ENCODE measurements around the gene BNIPL.

Gene BNIPL

DNA sequence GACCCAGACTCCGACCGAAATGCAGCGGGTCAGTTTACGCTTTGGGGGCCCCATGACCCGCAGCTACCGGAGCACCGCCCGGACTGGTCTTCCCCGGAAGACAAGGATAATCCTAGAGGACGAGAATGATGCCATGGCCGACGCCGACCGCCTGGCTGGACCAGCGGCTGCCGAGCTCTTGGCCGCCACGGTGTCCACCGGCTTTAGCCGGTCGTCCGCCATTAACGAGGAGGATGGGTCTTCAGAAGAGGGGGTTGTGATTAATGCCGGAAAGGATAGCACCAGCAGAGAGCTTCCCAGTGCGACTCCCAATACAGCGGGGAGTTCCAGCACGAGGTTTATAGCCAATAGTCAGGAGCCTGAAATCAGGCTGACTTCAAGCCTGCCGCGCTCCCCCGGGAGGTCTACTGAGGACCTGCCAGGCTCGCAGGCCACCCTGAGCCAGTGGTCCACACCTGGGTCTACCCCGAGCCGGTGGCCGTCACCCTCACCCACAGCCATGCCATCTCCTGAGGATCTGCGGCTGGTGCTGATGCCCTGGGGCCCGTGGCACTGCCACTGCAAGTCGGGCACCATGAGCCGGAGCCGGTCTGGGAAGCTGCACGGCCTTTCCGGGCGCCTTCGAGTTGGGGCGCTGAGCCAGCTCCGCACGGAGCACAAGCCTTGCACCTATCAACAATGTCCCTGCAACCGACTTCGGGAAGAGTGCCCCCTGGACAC, 11.7 kb downstream of the BNIPL start:
- peak; percentile 39 for DNase-seq (ENCODE audit: low read depth)
- TF ChIP-seq, protein P1, sequence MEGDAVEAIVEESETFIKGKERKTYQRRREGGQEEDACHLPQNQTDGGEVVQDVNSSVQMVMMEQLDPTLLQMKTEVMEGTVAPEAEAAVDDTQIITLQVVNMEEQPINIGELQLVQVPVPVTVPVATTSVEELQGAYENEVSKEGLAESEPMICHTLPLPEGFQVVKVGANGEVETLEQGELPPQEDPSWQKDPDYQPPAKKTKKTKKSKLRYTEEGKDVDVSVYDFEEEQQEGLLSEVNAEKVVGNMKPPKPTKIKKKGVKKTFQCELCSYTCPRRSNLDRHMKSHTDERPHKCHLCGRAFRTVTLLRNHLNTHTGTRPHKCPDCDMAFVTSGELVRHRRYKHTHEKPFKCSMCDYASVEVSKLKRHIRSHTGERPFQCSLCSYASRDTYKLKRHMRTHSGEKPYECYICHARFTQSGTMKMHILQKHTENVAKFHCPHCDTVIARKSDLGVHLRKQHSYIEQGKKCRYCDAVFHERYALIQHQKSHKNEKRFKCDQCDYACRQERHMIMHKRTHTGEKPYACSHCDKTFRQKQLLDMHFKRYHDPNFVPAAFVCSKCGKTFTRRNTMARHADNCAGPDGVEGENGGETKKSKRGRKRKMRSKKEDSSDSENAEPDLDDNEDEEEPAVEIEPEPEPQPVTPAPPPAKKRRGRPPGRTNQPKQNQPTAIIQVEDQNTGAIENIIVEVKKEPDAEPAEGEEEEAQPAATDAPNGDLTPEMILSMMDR (conservative IDR thresholded peaks at IDR 0.05; ENCODE audit: low read depth, low read length) = no peak
- H3K4me3 ChIP-seq (ENCODE audit: low read length) = peak overlapping the region; percentile 79

DNA sequence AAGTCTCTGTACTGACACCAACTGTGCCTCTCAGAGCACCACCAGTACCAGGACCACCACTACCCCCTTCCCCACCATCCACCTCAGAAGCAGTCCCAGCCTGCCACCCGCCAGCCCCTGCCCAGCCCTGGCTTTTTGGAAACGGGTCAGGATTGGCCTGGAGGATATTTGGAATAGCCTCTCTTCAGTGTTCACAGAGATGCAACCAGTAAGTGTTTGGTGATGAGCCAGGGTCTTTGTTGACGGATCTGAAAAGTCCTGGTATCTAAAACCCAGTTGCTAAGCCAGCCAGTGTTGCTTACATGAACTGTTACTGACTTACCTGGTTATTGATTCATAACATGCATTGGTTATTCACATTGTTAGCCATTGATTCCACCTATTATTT, 12.3 kb downstream of the BNIPL start:
- peak overlapping the region; percentile 79 for H3K4me3 ChIP-seq (ENCODE audit: low read length)
- DNase-seq (ENCODE audit: low read depth) = no peak
- TF ChIP-seq, protein P1 (conservative IDR thresholded peaks at IDR 0.05; ENCODE audit: low read depth, low read length) = peak; percentile 66

- DNase-seq (ENCODE audit: low read depth) = no peak
- no peak overlapping the region for H3K4me3 ChIP-seq (ENCODE audit: low read length)
- TF ChIP-seq, protein P1 (conservative IDR thresholded peaks at IDR 0.05; ENCODE audit: low read depth, low read length) = no peak
These were observed 13.1 kb downstream of the BNIPL start for GRCh38 chr1:151049458-151049857.

- no peak for DNase-seq (ENCODE audit: low read depth)
- TF ChIP-seq, protein P1 (conservative IDR thresholded peaks at IDR 0.05; ENCODE audit: low read depth, low read length) = no peak
- no peak overlapping the region for H3K4me3 ChIP-seq (ENCODE audit: low read length)
These were observed 13.8 kb downstream of the BNIPL start for GRCh38 chr1:151050051-151050688.

- TF ChIP-seq, protein P1 (conservative IDR thresholded peaks at IDR 0.05; ENCODE audit: low read depth, low read length) = no peak
- no peak for DNase-seq (ENCODE audit: low read depth)
- no peak overlapping the region for H3K4me3 ChIP-seq (ENCODE audit: low read length)
These were observed 15.1 kb downstream of the BNIPL start for GRCh38 chr1:151051356-151052009.

DNA sequence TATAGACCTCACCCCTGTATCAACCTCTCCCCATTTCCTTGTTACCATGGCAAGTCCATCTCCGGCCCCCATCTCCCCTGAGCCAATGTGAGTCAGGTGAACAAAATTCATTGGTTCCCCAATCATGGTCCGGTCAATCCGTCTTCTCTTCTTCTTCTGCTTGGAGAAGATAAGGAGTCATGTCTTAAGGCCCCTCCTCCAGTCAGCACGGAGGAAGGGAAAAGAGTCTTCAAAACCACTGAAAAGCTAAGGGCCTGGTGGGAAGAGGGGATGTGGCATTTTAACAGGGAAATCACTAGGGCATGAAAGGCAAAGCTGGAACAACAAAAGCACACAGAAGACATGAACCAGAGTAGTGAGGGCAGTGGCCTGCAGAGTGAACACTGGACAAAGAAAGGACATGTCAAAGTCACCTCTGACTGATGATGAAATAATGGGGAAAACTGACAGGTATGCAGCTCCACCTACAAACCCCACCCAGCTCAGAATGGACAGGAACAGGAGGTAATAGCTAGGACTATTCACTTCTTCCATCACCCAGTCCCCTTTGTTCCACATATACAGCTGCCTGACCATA, 18.7 kb downstream of the BNIPL start:
- H3K4me3 ChIP-seq (ENCODE audit: low read length) = no peak overlapping the region
- TF ChIP-seq, protein P1 (conservative IDR thresholded peaks at IDR 0.05; ENCODE audit: low read depth, low read length) = no peak
- DNase-seq (ENCODE audit: low read depth) = no peak
